Ishikawa (cell line): ENCODE results near the gene PLA2G4D.

Source experiments
- CREB1 ChIP-seq: IDR thresholded peaks from 2 replicates; pipeline ENCODE4 v1.6.1; 2012; ENCODE audit warnings: low read depth
- EGR1 ChIP-seq: IDR thresholded peaks from 2 replicates; pipeline ENCODE4 v1.6.1; 2012
- EP300 ChIP-seq: IDR thresholded peaks from 2 replicates; pipeline ENCODE4 v1.6.1; 2012; ENCODE audit warnings: borderline replicate concordance
- RAD21 ChIP-seq: IDR thresholded peaks from 2 replicates; pipeline ENCODE4 v1.6.1; 2012; ENCODE audit warnings: low read depth
- TAF1 ChIP-seq: IDR thresholded peaks from 2 replicates; pipeline ENCODE4 v1.6.1; 2012; ENCODE audit warnings: low read depth, mild to moderate bottlenecking
- USF1 ChIP-seq: IDR thresholded peaks from 2 replicates; pipeline ENCODE4 v1.6.1; 2012
- TF ChIP-seq, protein P1 (sequence below): IDR thresholded peaks from 2 replicates; pipeline ENCODE4 v1.6.1; 2012; ENCODE audit warnings: low read depth, mild to moderate bottlenecking
- TF ChIP-seq, protein P2 (sequence below): IDR thresholded peaks from 2 replicates; pipeline ENCODE4 v1.6.1; 2012

GRCh38 chr15:42033214-42033873 is 61.0 kb downstream of the PLA2G4D start:
- TF ChIP-seq CREB1 = no peak
- TF ChIP-seq EP300 = no peak
- TF ChIP-seq, protein P1, sequence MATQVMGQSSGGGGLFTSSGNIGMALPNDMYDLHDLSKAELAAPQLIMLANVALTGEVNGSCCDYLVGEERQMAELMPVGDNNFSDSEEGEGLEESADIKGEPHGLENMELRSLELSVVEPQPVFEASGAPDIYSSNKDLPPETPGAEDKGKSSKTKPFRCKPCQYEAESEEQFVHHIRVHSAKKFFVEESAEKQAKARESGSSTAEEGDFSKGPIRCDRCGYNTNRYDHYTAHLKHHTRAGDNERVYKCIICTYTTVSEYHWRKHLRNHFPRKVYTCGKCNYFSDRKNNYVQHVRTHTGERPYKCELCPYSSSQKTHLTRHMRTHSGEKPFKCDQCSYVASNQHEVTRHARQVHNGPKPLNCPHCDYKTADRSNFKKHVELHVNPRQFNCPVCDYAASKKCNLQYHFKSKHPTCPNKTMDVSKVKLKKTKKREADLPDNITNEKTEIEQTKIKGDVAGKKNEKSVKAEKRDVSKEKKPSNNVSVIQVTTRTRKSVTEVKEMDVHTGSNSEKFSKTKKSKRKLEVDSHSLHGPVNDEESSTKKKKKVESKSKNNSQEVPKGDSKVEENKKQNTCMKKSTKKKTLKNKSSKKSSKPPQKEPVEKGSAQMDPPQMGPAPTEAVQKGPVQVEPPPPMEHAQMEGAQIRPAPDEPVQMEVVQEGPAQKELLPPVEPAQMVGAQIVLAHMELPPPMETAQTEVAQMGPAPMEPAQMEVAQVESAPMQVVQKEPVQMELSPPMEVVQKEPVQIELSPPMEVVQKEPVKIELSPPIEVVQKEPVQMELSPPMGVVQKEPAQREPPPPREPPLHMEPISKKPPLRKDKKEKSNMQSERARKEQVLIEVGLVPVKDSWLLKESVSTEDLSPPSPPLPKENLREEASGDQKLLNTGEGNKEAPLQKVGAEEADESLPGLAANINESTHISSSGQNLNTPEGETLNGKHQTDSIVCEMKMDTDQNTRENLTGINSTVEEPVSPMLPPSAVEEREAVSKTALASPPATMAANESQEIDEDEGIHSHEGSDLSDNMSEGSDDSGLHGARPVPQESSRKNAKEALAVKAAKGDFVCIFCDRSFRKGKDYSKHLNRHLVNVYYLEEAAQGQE = no peak
- no peak for TF ChIP-seq USF1
- TF ChIP-seq RAD21 = no peak
- no peak for TF ChIP-seq TAF1
- TF ChIP-seq EGR1 = no peak
- TF ChIP-seq, protein P2, sequence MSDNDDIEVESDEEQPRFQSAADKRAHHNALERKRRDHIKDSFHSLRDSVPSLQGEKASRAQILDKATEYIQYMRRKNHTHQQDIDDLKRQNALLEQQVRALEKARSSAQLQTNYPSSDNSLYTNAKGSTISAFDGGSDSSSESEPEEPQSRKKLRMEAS = no peak
